HepG2 (cell line): ENCODE results near the gene DTNB. TPM values are rescaled to one million over a fixed set of nuclear protein-coding genes. Genes with fewer than 3 reads are reported as not detected.

Experiments
- ATAC-seq: fragments of 200-7000 bp; cut with Tn5 transposase; 3 replicates; pipeline ENCODE4 v1.9.1; 2020; ENCODE audit warnings: mild to moderate bottlenecking, moderate library complexity
- BruUV-seq: library from RNA; stranded (reverse); fragments of 400-500 nt; replicated peaks from 2 replicates; lab custom pipeline; 2021; lab: Mats Ljungman, UMichigan
- CTCF ChIA-PET: fragments of 300-600 bp; formaldehyde crosslinking; extraction: SDS; loops from one replicate; lab custom pipeline; 2021; ENCODE audit warnings: low total read pairs, inconsistent platforms, low intra/inter-chr PET ratio; lab: Yijun Ruan, JAX
- POLR2A ChIA-PET: fragments of 350-600 bp; sonication (Branson Sonifier 250); formaldehyde crosslinking; loops from one replicate; lab custom pipeline; 2020; ENCODE audit warnings: antibody characterized with exemption, inconsistent platforms; lab: Yijun Ruan, JAX
- DNase-seq: peaks from one replicate; pipeline ENCODE4 v3.0.0-alpha.2; 2015; ENCODE audit warnings: low spot score
- FAIRE-seq: peaks from 3 replicates; lab custom pipeline; 2011; peaks lifted over from hg19 to GRCh38; lab: Jason Lieb, UNC
- H2AFZ ChIP-seq: one replicate; pipeline ENCODE4 v1.6.1; 2011; ENCODE audit warnings: low read length, inconsistent platforms
- H3K27ac ChIP-seq: fragments of 300-600 bp; 3 replicates; pipeline ENCODE4 v1.8.0; 2011; ENCODE audit warnings: mixed run types, mild to moderate bottlenecking, mixed read lengths, low read length, inconsistent platforms; ENCODE audit not compliant: insufficient read depth; ENCODE audit errors: extremely low read length
- H3K27me3 ChIP-seq, 2 experiments: fragments of 200-600 bp in 1 of 2; 2 replicates in 1 of 2; 3 replicates in 1 of 2; pipeline versions ENCODE4 v1.6.0 to v1.8.0; 2011; ENCODE audit warnings: low read length in 2 of 2, mild to moderate bottlenecking in 2 of 2, moderate library complexity in 2 of 2, inconsistent platforms in 1 of 2; ENCODE audit not compliant: insufficient read depth in 2 of 2, control insufficient read depth in 1 of 2
- H3K36me3 ChIP-seq, 2 experiments: fragments of 200-600 bp in 1 of 2; replicated peaks in 1 of 2; 2 replicates in 1 of 2; 3 replicates in 1 of 2; pipeline versions ENCODE4 v1.5.1 to v1.8.0; 2011; ENCODE audit warnings: low read length in 2 of 2, inconsistent platforms in 1 of 2; ENCODE audit not compliant: insufficient read depth in 2 of 2, control insufficient read depth in 1 of 2
- H3K4me1 ChIP-seq: 2 replicates; pipeline ENCODE4 v1.5.1; 2012; ENCODE audit warnings: low read length, inconsistent platforms; ENCODE audit not compliant: insufficient read depth
- H3K4me2 ChIP-seq: 2 replicates; pipeline ENCODE4 v1.6.0; 2011; ENCODE audit warnings: low read depth, low read length, inconsistent platforms
- H3K4me3 ChIP-seq, 3 experiments: fragments of 200-600 bp in 1 of 3; sonication (generic), shearing (Covaris generic) in 1 of 3; replicated peaks in 1 of 3; 2 replicates each; pipeline ENCODE4 v1.5.1; 2011 to 2016; ENCODE audit warnings: low read length in 3 of 3, inconsistent platforms in 2 of 3, low read depth in 2 of 3, mild to moderate bottlenecking in 2 of 3, control low read depth in 1 of 3, mixed read lengths in 1 of 3; ENCODE audit not compliant: insufficient read depth in 1 of 3
- H3K79me2 ChIP-seq: one replicate; pipeline ENCODE4 v1.6.1; 2011; ENCODE audit warnings: low read length, inconsistent platforms; ENCODE audit not compliant: insufficient read depth
- H3K9ac ChIP-seq: 2 replicates; pipeline ENCODE4 v1.6.0; 2011; ENCODE audit warnings: mild to moderate bottlenecking, low read depth, low read length, inconsistent platforms; ENCODE audit not compliant: insufficient read depth
- H3K9me3 ChIP-seq: 2 replicates; pipeline ENCODE4 v1.5.1; 2012; ENCODE audit warnings: mild to moderate bottlenecking, low read length
- H4K20me1 ChIP-seq: 2 replicates; pipeline ENCODE4 v1.6.0; 2011; ENCODE audit warnings: inconsistent platforms, mild to moderate bottlenecking, low read length, moderate library complexity; ENCODE audit not compliant: insufficient read depth
- ARNT ChIP-seq: fragments of 450-650 bp; IDR thresholded peaks from 2 replicates; pipeline ENCODE4 v1.6.1; 2017
- CENPBD1 ChIP-seq: sonication (generic); formaldehyde crosslinking; IDR thresholded peaks from 2 replicates; pipeline ENCODE4 v1.8.0; 2022; ENCODE audit warnings: missing genetic modification reagents, low read depth, mild to moderate bottlenecking, borderline replicate concordance
- CREB3 ChIP-seq: sonication (generic); formaldehyde crosslinking; IDR thresholded peaks from 2 replicates; pipeline ENCODE4 v1.5.0; 2020; ENCODE audit warnings: missing genetic modification reagents
- GATA4 ChIP-seq: sonication (generic); IDR thresholded peaks from 2 replicates; pipeline ENCODE4 v1.6.1; 2016; ENCODE audit warnings: antibody characterized with exemption, low read depth, borderline replicate concordance
- NCOR1 ChIP-seq: fragments of 200-600 bp; sonication (generic); IDR thresholded peaks from 2 replicates; pipeline ENCODE4 v1.7.0; 2017; ENCODE audit warnings: antibody characterized with exemption, low read length, borderline replicate concordance
- PREB ChIP-seq: sonication (generic); formaldehyde crosslinking; IDR thresholded peaks from 2 replicates; pipeline ENCODE4 v1.4.0; 2020; ENCODE audit warnings: missing genetic modification reagents
- RFX1 ChIP-seq: fragments of 450-650 bp; IDR thresholded peaks from 2 replicates; pipeline ENCODE4 v1.6.1; 2017
- SOX13 ChIP-seq, 3 experiments: fragments of 450-650 bp in 1 of 3; sonication (generic) in 1 of 3; formaldehyde crosslinking in 1 of 3; IDR thresholded peaks in 2 of 3; conservative IDR thresholded peaks in 1 of 3; 2 replicates each; pipeline versions ENCODE4 v1.5.0 to v1.6.1; 2016 to 2020; ENCODE audit warnings: antibody characterized with exemption in 1 of 3, mild to moderate bottlenecking in 1 of 3, missing compliant biosample characterization in 1 of 3, missing genetic modification reagents in 1 of 3, moderate library complexity in 1 of 3
- SP140L ChIP-seq: sonication (generic); formaldehyde crosslinking; IDR thresholded peaks from 2 replicates; pipeline ENCODE4 v1.4.0; 2020; ENCODE audit warnings: missing genetic modification reagents, borderline replicate concordance
- ZHX2 ChIP-seq, 2 experiments: sonication (generic) in 1 of 2; formaldehyde crosslinking in 1 of 2; IDR thresholded peaks; 2 replicates each; pipeline versions ENCODE4 v1.6.1 to v1.9.0; 2014 to 2022; ENCODE audit warnings: antibody characterized with exemption in 1 of 2, borderline replicate concordance in 1 of 2, inconsistent platforms in 1 of 2, low read depth in 1 of 2, missing genetic modification reagents in 1 of 2
- ZNF205 ChIP-seq: IDR thresholded peaks from 2 replicates; pipeline ENCODE4 v1.6.1; 2018; ENCODE audit warnings: missing biosample characterization, missing genetic modification reagents
- ZNF232 ChIP-seq: sonication (generic); formaldehyde crosslinking; IDR thresholded peaks from 2 replicates; pipeline ENCODE4 v1.4.0; 2020; ENCODE audit warnings: missing genetic modification reagents, borderline replicate concordance
- ZNF460 ChIP-seq: sonication (generic); formaldehyde crosslinking; IDR thresholded peaks from 2 replicates; pipeline ENCODE4 v1.5.1; 2020; ENCODE audit warnings: missing genetic modification reagents, mild to moderate bottlenecking, borderline replicate concordance
- ZNF576 ChIP-seq: sonication (generic); formaldehyde crosslinking; IDR thresholded peaks from 2 replicates; pipeline ENCODE4 v1.4.0; 2020; ENCODE audit warnings: mild to moderate bottlenecking, missing genetic modification reagents
- WGBS: methylation state at CpG from one replicate; pipeline ENCODE4 v1.1.6; 2017; ENCODE audit warnings: low lambda C conversion rate; 5-methylcytosine and 5-hydroxymethylcytosine counted together
- in situ Hi-C: cut with HindIII; loops from 2 replicates; pipeline ENCODE4 v1.10.0; 2017; ENCODE audit warnings: low pct_unique_long_range_greater_than_20kb; ENCODE audit not compliant: extremely low pct_ligation_motif_present
- intact Hi-C: fragments of 100-400 bp; cut with micrococcal nuclease; formaldehyde crosslinking; loops from one replicate; pipeline ENCODE4 v1.10.0; 2022; ENCODE audit not compliant: unreplicated experiment
- polyA plus RNA-seq, 8 experiments: library from polyadenylated mRNA; depleted of rRNA in 3 of 8; stranded (reverse) in 7 of 8; unstranded in 1 of 8; fragments of >200 nt; fragmentation: Illumina TruSeq in 4 of 8; extraction: Trizol in 4 of 8; gene quantifications; 2 replicates each; pipeline versions ENCODE4 v1.2.1 to v1.2.3, GENCODE V29; 2011 to 2016; ENCODE audit warnings: low read depth in 4 of 8, missing spikeins in 1 of 8, mixed read lengths in 1 of 8; ENCODE audit not compliant: insufficient read depth in 1 of 8
- total RNA-seq, 5 experiments: library from RNA; depleted of rRNA; stranded (reverse); fragments of >200 nt; fragmentation: Illumina TruSeq; extraction: Trizol; gene quantifications; 2 replicates each; pipeline ENCODE4 v1.2.3, GENCODE V29; 2016; ENCODE audit warnings: low read depth in 1 of 5

DTNB gene
- total and polyA plus RNA-seq, 2 of the 13 experiments (the other 11 are each of a cell fraction or from before 2014, with no cell fraction given): 14.4 to 23.9 TPM

GRCh38 chr2:25558262-25558661 is 115.1 kb downstream of the DTNB start:
- POLR2A ChIA-PET: no interaction called here
- no peaks in the 10 kb centered on the region for H3K9me3 ChIP-seq
- in situ Hi-C loops (no loop called here), intact Hi-C loops (no loop called here)
- CTCF ChIA-PET: no interaction called here
- no peaks in the 10 kb centered on the region for H3K36me3 ChIP-seq
- H3K4me2 ChIP-seq: no peak overlapping the region
- DNase-seq: no peak
- 96% methylated on average over 2 of the region's 2 CpGs for WGBS
- H3K9ac ChIP-seq: no peak overlapping the region
- H3K4me1 ChIP-seq: peaks cover 8% of the 10 kb centered on the region
- H4K20me1 ChIP-seq: no peaks in the 10 kb centered on the region
- no peak overlapping the region for H3K27ac ChIP-seq
- no peak for ATAC-seq
- no peaks in the 10 kb centered on the region for H3K79me2 ChIP-seq
- H2AFZ ChIP-seq: no peak overlapping the region
- BruUV-seq: no TSS peak
- no peaks in the 10 kb centered on the region for H3K27me3 ChIP-seq
- H3K4me3 ChIP-seq: no peak overlapping the region
- no peak for FAIRE-seq
- TF ChIP-seq NCOR1 (no peak), GATA4 (no peak), CENPBD1 (CRISPR knock-in tag) (no peak), SP140L (no peak), ZNF576 (CRISPR knock-in tag) (no peak), PREB (no peak), ZNF205 (CRISPR knock-in tag) (no peak), ZNF232 (no peak), SOX13 (IDR thresholded peaks at IDR 0.05) (no peak), SOX13 (CRISPR knock-in tag; conservative IDR thresholded peaks at IDR 0.05 in 1 of 2, IDR thresholded peaks at IDR 0.05 in 1 of 2) (no peak), RFX1 (no peak), ZHX2 (IDR thresholded peaks at IDR 0.05; ENCODE audit: low read depth) (no peak), ZHX2 (CRISPR knock-in tag; IDR thresholded peaks at IDR 0.05; ENCODE audit: borderline replicate concordance) (no peak), ARNT (no peak), ZNF460 (no peak), CREB3 (no peak)
